ENCODE data around the gene CCDC152.
"Not testable (repeated sequence)": the region's sequence is repeated elsewhere in the genome, so short reads cannot be mapped to it uniquely, and the experiment has no call there.

The CCDC152 gene

GRCh38 chr5:42811591-42812446 is 55.2 kb downstream of the CCDC152 start, which contains the start of gene SELENOP:
Gene SELENOP, minus strand, starts transcription at chr5:42811892. Its CDS starts 3,539 bp downstream, at chr5:42808353.
- Histone ChIP-seq H4K91ac (ENCODE audit: low read depth, low read length, poor library complexity) (no peak within 1 kb of the TSS), H2BK12ac (ENCODE audit: low read length) (no peak within 1 kb of the TSS), H3K4me3 (ENCODE audit: low read length in 2 of 2) (no peak within 1 kb of the TSS), H3K4me2 (ENCODE audit: insufficient read depth, low read length, poor library complexity, severe bottlenecking) (no peak within 1 kb of the TSS), H4K8ac (ENCODE audit: low read depth, low read length) (no peak within 1 kb of the TSS), H2AFZ (ENCODE audit: low read length) (peak within 1 kb of the TSS; percentile 67), H2BK15ac (ENCODE audit: low read length) (no peak within 1 kb of the TSS), H3K36me3 (replicated peaks in 1 of 2; ENCODE audit: control insufficient read depth in 2 of 2, insufficient read depth in 2 of 2, low read length in 2 of 2) (no peaks in the 10 kb centered on the region), H3K4ac (ENCODE audit: low read length) (no peak within 1 kb of the TSS), H3K14ac (ENCODE audit: low read length) (no peak within 1 kb of the TSS), H3K9ac (ENCODE audit: low read depth, low read length, poor library complexity) (no peak within 1 kb of the TSS), H3K27ac (replicated peaks; ENCODE audit: low read length) (no peak within 1 kb of the TSS), H3K23ac (ENCODE audit: low read depth, low read length, poor library complexity) (no peak within 1 kb of the TSS), H2AK5ac (ENCODE audit: low read depth, low read length) (no peak within 1 kb of the TSS), H2BK120ac (ENCODE audit: low read depth, low read length) (no peak within 1 kb of the TSS), H3K9me3 (replicated peaks in 1 of 2; ENCODE audit: control insufficient read depth in 2 of 2, insufficient read depth in 1 of 2, low read depth in 1 of 2, low read length in 2 of 2) (no peaks in the 10 kb centered on the region), H3K18ac (ENCODE audit: low read length) (no peak within 1 kb of the TSS), H3K79me1 (ENCODE audit: low read depth, low read length) (no peaks in the 10 kb centered on the region), H3K4me1 (ENCODE audit: control insufficient read depth in 2 of 2, insufficient read depth in 1 of 2, low read depth in 1 of 2, low read length in 2 of 2) (peaks cover 3 to 5% of the 10 kb centered on the region in 2 donors), H3K27me3 (ENCODE audit: control insufficient read depth in 3 of 3, insufficient read depth in 3 of 3, low read depth in 1 of 3, low read length in 3 of 3) (no peaks in the 10 kb centered on the region), H2BK5ac (ENCODE audit: low read length) (no peak within 1 kb of the TSS)
- peak; percentile 33 for DNase-seq (ENCODE audit: low spot score)
- WGBS, 2 donors (ENCODE audit: extremely low coverage in 2 of 2, insufficient read length in 2 of 2, insufficient replicate concordance in 1 of 2): no CpG with 5 or more reads among the region's 8 CpGs

GRCh38 chr5:42812620-42813019 is 56.0 kb downstream of the CCDC152 start:
- no peak overlapping the region for H3K4me3 ChIP-seq (ENCODE audit: low read length in 2 of 2)
- H3K9me3 ChIP-seq (replicated peaks in 1 of 2; ENCODE audit: control insufficient read depth in 2 of 2, insufficient read depth in 1 of 2, low read depth in 1 of 2, low read length in 2 of 2): no peaks in the 10 kb centered on the region
- no peak overlapping the region for H3K4me2 ChIP-seq (ENCODE audit: insufficient read depth, low read length, poor library complexity, severe bottlenecking)
- no peaks in the 10 kb centered on the region for H3K27me3 ChIP-seq (ENCODE audit: control insufficient read depth in 3 of 3, insufficient read depth in 3 of 3, low read depth in 1 of 3, low read length in 3 of 3)
- H2AFZ ChIP-seq (ENCODE audit: low read length): peak overlapping the region; percentile 67
- no peak overlapping the region for H2BK12ac ChIP-seq (ENCODE audit: low read length)
- no peak overlapping the region for H3K4ac ChIP-seq (ENCODE audit: low read length)
- H2BK5ac ChIP-seq (ENCODE audit: low read length): no peak overlapping the region
- H3K36me3 ChIP-seq (replicated peaks in 1 of 2; ENCODE audit: control insufficient read depth in 2 of 2, insufficient read depth in 2 of 2, low read length in 2 of 2): no peaks in the 10 kb centered on the region
- H2AK5ac ChIP-seq (ENCODE audit: low read depth, low read length): no peak overlapping the region
- H3K14ac ChIP-seq (ENCODE audit: low read length): no peak overlapping the region
- no peak overlapping the region for H4K8ac ChIP-seq (ENCODE audit: low read depth, low read length)
- no peak overlapping the region for H2BK15ac ChIP-seq (ENCODE audit: low read length)
- no peak overlapping the region for H2BK120ac ChIP-seq (ENCODE audit: low read depth, low read length)
- H3K79me1 ChIP-seq (ENCODE audit: low read depth, low read length): no peaks in the 10 kb centered on the region
- no peak overlapping the region for H3K18ac ChIP-seq (ENCODE audit: low read length)
- DNase-seq (ENCODE audit: low spot score): no peak
- peaks cover 3 to 5% of the 10 kb centered on the region in 2 donors for H3K4me1 ChIP-seq (ENCODE audit: control insufficient read depth in 2 of 2, insufficient read depth in 1 of 2, low read depth in 1 of 2, low read length in 2 of 2)
- H4K91ac ChIP-seq (ENCODE audit: low read depth, low read length, poor library complexity): no peak overlapping the region
- WGBS, 2 donors (ENCODE audit: extremely low coverage in 2 of 2, insufficient read length in 2 of 2, insufficient replicate concordance in 1 of 2): no CpG with 5 or more reads among the region's 2 CpGs
- no peak overlapping the region for H3K27ac ChIP-seq (replicated peaks; ENCODE audit: low read length)
- no peak overlapping the region for H3K23ac ChIP-seq (ENCODE audit: low read depth, low read length, poor library complexity)
- H3K9ac ChIP-seq (ENCODE audit: low read depth, low read length, poor library complexity): no peak overlapping the region

GRCh38 chr5:42813533-42813932 is 56.9 kb downstream of the CCDC152 start:
- Histone ChIP-seq H3K4me1 (ENCODE audit: control insufficient read depth in 2 of 2, insufficient read depth in 1 of 2, low read depth in 1 of 2, low read length in 2 of 2) (peaks cover 3 to 5% of the 10 kb centered on the region in 2 donors), H2BK12ac (ENCODE audit: low read length) (peak overlapping the region; percentile 73), H2BK120ac (ENCODE audit: low read depth, low read length) (no peak overlapping the region), H3K79me1 (ENCODE audit: low read depth, low read length) (no peaks in the 10 kb centered on the region), H3K18ac (ENCODE audit: low read length) (peak overlapping the region; percentile 28), H2AK5ac (ENCODE audit: low read depth, low read length) (no peak overlapping the region), H2AFZ (ENCODE audit: low read length) (peak overlapping the region; percentile 90), H2BK5ac (ENCODE audit: low read length) (no peak overlapping the region), H3K4me3 (ENCODE audit: low read length in 2 of 2) (no peak overlapping the region), H3K23ac (ENCODE audit: low read depth, low read length, poor library complexity) (no peak overlapping the region), H3K27me3 (ENCODE audit: control insufficient read depth in 3 of 3, insufficient read depth in 3 of 3, low read depth in 1 of 3, low read length in 3 of 3) (no peaks in the 10 kb centered on the region), H3K9ac (ENCODE audit: low read depth, low read length, poor library complexity) (no peak overlapping the region), H3K27ac (replicated peaks; ENCODE audit: low read length) (peak overlapping the region; percentile 55), H4K8ac (ENCODE audit: low read depth, low read length) (no peak overlapping the region), H2BK15ac (ENCODE audit: low read length) (no peak overlapping the region), H3K9me3 (replicated peaks in 1 of 2; ENCODE audit: control insufficient read depth in 2 of 2, insufficient read depth in 1 of 2, low read depth in 1 of 2, low read length in 2 of 2) (no peaks in the 10 kb centered on the region), H3K36me3 (replicated peaks in 1 of 2; ENCODE audit: control insufficient read depth in 2 of 2, insufficient read depth in 2 of 2, low read length in 2 of 2) (no peaks in the 10 kb centered on the region), H3K14ac (ENCODE audit: low read length) (no peak overlapping the region), H3K4me2 (ENCODE audit: insufficient read depth, low read length, poor library complexity, severe bottlenecking) (no peak overlapping the region), H3K4ac (ENCODE audit: low read length) (no peak overlapping the region), H4K91ac (ENCODE audit: low read depth, low read length, poor library complexity) (no peak overlapping the region)
- no CpG with 5 or more reads among the region's 19 CpGs for WGBS, 2 donors (ENCODE audit: extremely low coverage in 2 of 2, insufficient read length in 2 of 2, insufficient replicate concordance in 1 of 2)
- peak; percentile 72 for DNase-seq (ENCODE audit: low spot score)

- H3K9me3 ChIP-seq (replicated peaks in 1 of 2; ENCODE audit: control insufficient read depth in 2 of 2, insufficient read depth in 1 of 2, low read depth in 1 of 2, low read length in 2 of 2); H3K4me3 ChIP-seq (ENCODE audit: low read length in 2 of 2); H3K23ac ChIP-seq (ENCODE audit: low read depth, low read length, poor library complexity); H3K27me3 ChIP-seq (ENCODE audit: control insufficient read depth in 3 of 3, insufficient read depth in 3 of 3, low read depth in 1 of 3, low read length in 3 of 3); H3K4me2 ChIP-seq (ENCODE audit: insufficient read depth, low read length, poor library complexity, severe bottlenecking); H3K14ac ChIP-seq (ENCODE audit: low read length); H2AK5ac ChIP-seq (ENCODE audit: low read depth, low read length); H3K27ac ChIP-seq (replicated peaks; ENCODE audit: low read length); H4K91ac ChIP-seq (ENCODE audit: low read depth, low read length, poor library complexity); H3K9ac ChIP-seq (ENCODE audit: low read depth, low read length, poor library complexity); H3K36me3 ChIP-seq (replicated peaks in 1 of 2; ENCODE audit: control insufficient read depth in 2 of 2, insufficient read depth in 2 of 2, low read length in 2 of 2); H2BK120ac ChIP-seq (ENCODE audit: low read depth, low read length); DNase-seq (ENCODE audit: low spot score); H2AFZ ChIP-seq (ENCODE audit: low read length); H3K79me1 ChIP-seq (ENCODE audit: low read depth, low read length); H2BK15ac ChIP-seq (ENCODE audit: low read length); H3K4me1 ChIP-seq (ENCODE audit: control insufficient read depth in 2 of 2, insufficient read depth in 1 of 2, low read depth in 1 of 2, low read length in 2 of 2); H3K18ac ChIP-seq (ENCODE audit: low read length); H2BK12ac ChIP-seq (ENCODE audit: low read length); H4K8ac ChIP-seq (ENCODE audit: low read depth, low read length); H3K4ac ChIP-seq (ENCODE audit: low read length); H2BK5ac ChIP-seq (ENCODE audit: low read length): not testable (repeated sequence)
- WGBS, 2 donors (ENCODE audit: extremely low coverage in 2 of 2, insufficient read length in 2 of 2, insufficient replicate concordance in 1 of 2): no CpG with 5 or more reads among the region's 2 CpGs
Measured at GRCh38 chr5:42816546-42816945, 59.9 kb downstream of the CCDC152 start.
